A673 (cell line): ENCODE data around the gene C3. TPM values are rescaled to one million over a fixed set of nuclear protein-coding genes. Genes with fewer than 3 reads are reported as not detected.

Source experiments
- BruUV-seq: library from RNA; stranded (reverse); fragments of 400-500 nt; replicated peaks from 2 replicates; lab custom pipeline; 2021; lab: Mats Ljungman, UMichigan
- CTCF ChIA-PET: fragments of 300-600 bp; sonication (Branson Sonifier 250); formaldehyde crosslinking; loops from one replicate; lab custom pipeline; 2022; ENCODE audit warnings: antibody characterized with exemption; lab: Charles Lee
- POLR2A ChIA-PET: fragments of 300-600 bp; sonication (Branson Sonifier 250); formaldehyde crosslinking; loops from one replicate; lab custom pipeline; 2022; ENCODE audit warnings: antibody characterized with exemption; ENCODE audit not compliant: low non-redundant PET; lab: Charles Lee
- DNase-seq: peaks from one replicate; pipeline ENCODE4 v3.0.0-alpha.2; 2015; ENCODE audit warnings: low spot score
- H3K27ac ChIP-seq: fragments of 200-600 bp; sonication (generic); 2 replicates; pipeline ENCODE4 v1.5.1; 2016; ENCODE audit warnings: mixed run types, low read depth, mild to moderate bottlenecking, mixed read lengths, antibody characterized with exemption, low read length; ENCODE audit not compliant: poor library complexity, severe bottlenecking
- H3K27me3 ChIP-seq: fragments of 200-600 bp; sonication (generic); replicated peaks from 2 replicates; pipeline ENCODE4 v1.6.1; 2017; ENCODE audit warnings: mixed run types, low read depth, mild to moderate bottlenecking, mixed read lengths, antibody characterized with exemption, low read length; ENCODE audit not compliant: insufficient read depth, poor library complexity
- H3K36me3 ChIP-seq: fragments of 200-600 bp; sonication (generic); 2 replicates; pipeline ENCODE4 v1.6.1; 2016; ENCODE audit warnings: mixed run types, mild to moderate bottlenecking, mixed read lengths, antibody characterized with exemption, low read length; ENCODE audit not compliant: insufficient read depth, poor library complexity, severe bottlenecking
- H3K4me1 ChIP-seq: fragments of 200-600 bp; sonication (generic); 2 replicates; pipeline ENCODE4 v1.6.1; 2017; ENCODE audit warnings: mixed run types, mild to moderate bottlenecking, mixed read lengths, antibody characterized with exemption, low read length; ENCODE audit not compliant: insufficient read depth, poor library complexity, severe bottlenecking
- H3K4me3 ChIP-seq: fragments of 200-600 bp; sonication (generic); 2 replicates; pipeline ENCODE4 v1.5.1; 2016; ENCODE audit warnings: low read depth, mixed run types, mild to moderate bottlenecking, mixed read lengths, low read length; ENCODE audit not compliant: poor library complexity, severe bottlenecking
- H3K9me3 ChIP-seq: fragments of 200-600 bp; sonication (generic); 2 replicates; pipeline ENCODE4 v1.6.1; 2016; ENCODE audit warnings: mixed run types, low read depth, mild to moderate bottlenecking, mixed read lengths, antibody characterized with exemption, low read length; ENCODE audit not compliant: poor library complexity, severe bottlenecking
- CTCF ChIP-seq: fragments of 300-800, 200-600 bp; sonication (generic); conservative IDR thresholded peaks from 2 replicates; pipeline ENCODE4 v1.5.1; 2017; ENCODE audit warnings: low read depth, mild to moderate bottlenecking, antibody characterized with exemption, low read length, moderate library complexity, mixed read lengths
- EZH2 ChIP-seq: fragments of 200-600 bp; sonication (generic); IDR thresholded peaks from 2 replicates; pipeline ENCODE4 v1.6.1; 2017; ENCODE audit warnings: borderline replicate concordance, low read depth, mild to moderate bottlenecking, mixed read lengths, antibody characterized with exemption, low read length; ENCODE audit not compliant: poor library complexity, severe bottlenecking
- intact Hi-C: fragments of 100-400 bp; cut with micrococcal nuclease; formaldehyde crosslinking; loops from one replicate; pipeline ENCODE4 v1.10.0; 2022; ENCODE audit not compliant: unreplicated experiment
- total RNA-seq: library from RNA; stranded (reverse); gene quantifications from 2 replicates; pipeline ENCODE4 v1.2.3, GENCODE V29; 2021

C3 gene
- total RNA-seq, 1 experiment from 2014 or later = 1.8 TPM

- DNase-seq = no peak
- BruUV-seq = no TSS peak
- H3K27me3 ChIP-seq = no peaks in the 10 kb centered on the region
- H3K27ac ChIP-seq = no peak overlapping the region
- intact Hi-C loops = no loop called here
- no peak for TF ChIP-seq EZH2
- TF ChIP-seq CTCF = no peak
- peaks cover 26% of the 10 kb centered on the region for H3K4me1 ChIP-seq
- H3K36me3 ChIP-seq = no peaks in the 10 kb centered on the region
- POLR2A ChIA-PET = no interaction called here
- no peaks in the 10 kb centered on the region for H3K9me3 ChIP-seq
- H3K4me3 ChIP-seq = no peak overlapping the region
- CTCF ChIA-PET = interaction anchor here (0.6 kb wide), 1 partner anchor 129 kb away, joined by 4 read pairs; no protein-coding TSS in a partner anchor
Observed at GRCh38 chr19:6734096-6734696, 13.7 kb upstream of the C3 start.

DNA sequence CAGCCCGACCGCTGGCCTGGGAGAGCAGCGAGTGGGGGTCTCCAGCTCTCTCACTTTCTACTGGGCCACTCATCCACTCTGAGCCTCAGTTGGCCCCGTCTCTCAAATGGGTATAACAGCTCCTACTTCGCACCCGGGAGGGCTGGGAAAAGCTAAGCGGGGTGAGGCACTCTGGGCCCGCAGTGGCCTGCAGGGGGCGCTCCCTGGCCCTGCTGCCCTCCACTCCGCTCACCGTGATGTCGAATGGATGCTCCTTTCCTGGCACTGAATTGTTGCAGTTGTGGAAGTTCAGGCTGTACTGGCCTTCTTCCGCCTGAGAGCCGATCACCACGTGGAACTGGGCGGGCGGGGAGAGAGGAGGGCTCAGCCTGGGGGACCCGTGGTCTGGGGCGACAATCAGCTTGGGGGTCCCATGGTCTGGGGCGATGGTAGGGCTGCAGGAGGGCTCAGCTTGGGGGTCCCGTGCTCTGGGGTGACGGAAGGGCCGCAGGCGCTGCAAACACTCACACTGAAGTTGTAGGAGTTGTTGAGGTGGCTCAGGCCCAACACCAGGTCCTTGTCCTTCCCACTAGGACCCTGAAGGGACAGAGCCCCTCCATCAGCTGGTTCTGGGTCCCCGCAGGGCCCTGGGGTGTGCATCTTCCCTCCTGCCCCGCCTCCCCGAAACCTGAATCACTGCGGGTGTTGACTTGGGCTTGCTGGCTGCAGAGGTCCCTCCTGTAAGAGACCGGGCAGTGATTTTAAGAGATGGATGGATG, 13.1 kb upstream of the C3 start:
- no TSS peak for BruUV-seq
- Histone ChIP-seq H3K36me3 (no peaks in the 10 kb centered on the region), H3K4me3 (no peak overlapping the region), H3K27ac (no peak overlapping the region), H3K27me3 (no peaks in the 10 kb centered on the region), H3K9me3 (no peaks in the 10 kb centered on the region), H3K4me1 (peaks cover 19% of the 10 kb centered on the region)
- TF ChIP-seq EZH2 (no peak), CTCF (peak; percentile 55)
- DNase-seq = no peak
- ChIA-PET POLR2A (no interaction called here), CTCF (interaction anchor here (0.5 to 0.6 kb wide), 2 partner anchors 15 to 46 kb away, joined by 3 to 4 read pairs; no protein-coding TSS in a partner anchor)
- intact Hi-C loops = no loop called here

GRCh38 chr19:6732803-6733337, 12.4 kb upstream of the C3 start:
- TF ChIP-seq CTCF (no peak), EZH2 (no peak)
- no peaks in the 10 kb centered on the region for H3K36me3 ChIP-seq
- peaks cover 13% of the 10 kb centered on the region for H3K4me1 ChIP-seq
- H3K27ac ChIP-seq = no peak overlapping the region
- no peaks in the 10 kb centered on the region for H3K27me3 ChIP-seq
- intact Hi-C loops = no loop called here
- POLR2A ChIA-PET = no interaction called here
- BruUV-seq = no TSS peak
- no peaks in the 10 kb centered on the region for H3K9me3 ChIP-seq
- DNase-seq = no peak
- CTCF ChIA-PET = interaction anchor here (0.5 to 0.7 kb wide), 2 partner anchors 14 to 370 kb away, joined by 3 read pairs; no protein-coding TSS in a partner anchor
- no peak overlapping the region for H3K4me3 ChIP-seq
